Lung (tissue), 12 donors: ENCODE results near the gene TBCCD1. TPM values are rescaled to one million over a fixed set of nuclear protein-coding genes. Genes with fewer than 3 reads are reported as not detected.

Experiments
- ATAC-seq: fragments of 200-7000 bp; cut with Tn5 transposase; one replicate; pipeline ENCODE4 v1.9.1; 2020; ENCODE audit warnings: moderate number of reproducible peaks; ENCODE audit not compliant: insufficient read depth, low FRiP score
- DNase-seq, 3 donors: peaks; one replicate each; pipeline ENCODE4 v3.0.0-alpha.2; 2013 to 2017
- H3K27ac ChIP-seq, 2 donors: one replicate each; pipeline ENCODE4 v1.5.1; 2013; ENCODE audit warnings: mild to moderate bottlenecking in 2 of 2, moderate library complexity in 2 of 2, control low read depth in 1 of 2, inconsistent platforms in 1 of 2, low read depth in 1 of 2, low read length in 1 of 2
- H3K27me3 ChIP-seq, 3 donors: one replicate each; pipeline ENCODE4 v1.5.1; 2013; ENCODE audit warnings: low read length in 2 of 3; ENCODE audit not compliant: control insufficient read depth in 3 of 3, insufficient read depth in 3 of 3
- H3K36me3 ChIP-seq, 4 donors: one replicate each; pipeline ENCODE4 v1.5.1; 2013; ENCODE audit warnings: low read length in 4 of 4, mild to moderate bottlenecking in 1 of 4, moderate library complexity in 1 of 4; ENCODE audit not compliant: control insufficient read depth in 4 of 4, insufficient read depth in 4 of 4
- H3K4me1 ChIP-seq, 5 donors: one replicate each; pipeline ENCODE4 v1.5.1; 2013; ENCODE audit warnings: low read length in 5 of 5, mild to moderate bottlenecking in 2 of 5, moderate library complexity in 1 of 5; ENCODE audit not compliant: control insufficient read depth in 5 of 5, insufficient read depth in 5 of 5
- H3K4me3 ChIP-seq: one replicate; pipeline ENCODE4 v1.5.1; 2013; ENCODE audit warnings: mild to moderate bottlenecking, control low read depth, moderate library complexity
- H3K9ac ChIP-seq, 2 donors: one replicate each; pipeline ENCODE4 v1.5.1; 2013; ENCODE audit warnings: low read length in 2 of 2, control low read depth in 1 of 2; ENCODE audit not compliant: insufficient read depth in 1 of 2
- H3K9me3 ChIP-seq, 4 donors: one replicate each; pipeline ENCODE4 v1.5.1; 2013; ENCODE audit warnings: low read length in 3 of 4, mild to moderate bottlenecking in 1 of 4, moderate library complexity in 1 of 4; ENCODE audit not compliant: control insufficient read depth in 4 of 4, insufficient read depth in 3 of 4
- CTCF ChIP-seq: IDR thresholded peaks from 2 replicates; pipeline ENCODE4 v1.5.1; 2012; ENCODE audit warnings: mild to moderate bottlenecking; ENCODE audit errors: control extremely low read depth, extremely low read depth
- whole genome bisulfite sequencing, 2 donors: extraction: QIAGEN DNeasy Blood & Tissue Kit; methylation state at CpG; one replicate each; pipeline ENCODE4 v1.1.7; 2013; 5-methylcytosine and 5-hydroxymethylcytosine counted together
- polyA plus RNA-seq, 2 donors: library from polyadenylated mRNA; stranded (reverse); fragments of 200-250 nt; gene quantifications; one replicate each; pipeline ENCODE4 v1.2.1, GENCODE V29; 2013
- total RNA-seq, 2 donors: library from RNA; depleted of rRNA in 1 of 2; stranded (reverse); fragments of >200 nt in 1 of 2; gene quantifications; one replicate each; pipeline ENCODE4 v1.2.1, GENCODE V29; 2014 to 2021
- donor health status: control.
- donor health status: control.
- donor health status: Bipolar disorder and iron deficiency.
- donor health status: healthy.
- donor health status: DM: yes; HTN: yes; CAD: no.

The TBCCD1 gene
- total and polyA plus RNA-seq, 4 donors, result 3.2 to 17.3 (median 7.5) TPM

GRCh38 chr3:186510374-186511079 lies 56.6 kb downstream of the TBCCD1 start:
- Histone ChIP-seq H3K36me3 (no peaks in the 10 kb centered on the region), H3K27ac (no peak overlapping the region), H3K4me3 (no peak overlapping the region), H3K27me3 (no peaks in the 10 kb centered on the region), H3K9ac (no peak overlapping the region), H3K9me3 (no peaks in the 10 kb centered on the region), H3K4me1 (peaks cover 0 to 2% (median 0%) of the 10 kb centered on the region in 5 donors)
- DNase-seq (no peak), ATAC-seq (no peak)
- TF ChIP-seq CTCF, result no peak
- WGBS, 2 donors, result 77 to 78% methylated on average over 9 of the region's 9 CpGs

- no peak for ATAC-seq
- no peaks in the 10 kb centered on the region for H3K27me3 ChIP-seq
- no peak for DNase-seq
- H3K4me1 ChIP-seq, result peaks cover 0 to 2% (median 0%) of the 10 kb centered on the region in 5 donors
- no peak overlapping the region for H3K9ac ChIP-seq
- H3K27ac ChIP-seq, result no peak overlapping the region
- H3K4me3 ChIP-seq, result no peak overlapping the region
- 68 to 78% methylated on average over 2 of the region's 2 CpGs for WGBS, 2 donors
- H3K9me3 ChIP-seq, result no peaks in the 10 kb centered on the region
- H3K36me3 ChIP-seq, result no peaks in the 10 kb centered on the region
- TF ChIP-seq CTCF, result no peak
These were observed 57.7 kb downstream of the TBCCD1 start for GRCh38 chr3:186509423-186509822.

GRCh38 chr3:186506857-186507256 lies 60.3 kb downstream of the TBCCD1 start:
- no peak overlapping the region for H3K4me3 ChIP-seq
- peaks cover 0 to 4% (median 0%) of the 10 kb centered on the region in 5 donors for H3K4me1 ChIP-seq
- no peak for ATAC-seq
- H3K9ac ChIP-seq, result no peak overlapping the region
- H3K27ac ChIP-seq, result no peak overlapping the region
- H3K27me3 ChIP-seq, result no peaks in the 10 kb centered on the region
- no peaks in the 10 kb centered on the region for H3K9me3 ChIP-seq
- no peak for DNase-seq
- no peaks in the 10 kb centered on the region for H3K36me3 ChIP-seq
- WGBS, 2 donors, result 83 to 97% methylated on average over 2 of the region's 2 CpGs
- no peak for TF ChIP-seq CTCF
